ENCODE results near the gene SPATA31A5. TPM values are rescaled to one million over a fixed set of nuclear protein-coding genes. Genes with fewer than 3 reads are reported as not detected.
"Not testable (repeated sequence)": the region's sequence is repeated elsewhere in the genome, so short reads cannot be mapped to it uniquely, and the experiment has no call there.

Gene SPATA31A5
- total RNA-seq (not detected), polyA plus RNA-seq (ENCODE audit: insufficient read depth, low read depth, low replicate concordance) (not detected)
- long read RNA-seq, donor 1 = 0 reads
- long read RNA-seq, donor 2 = 0 reads
- long read RNA-seq, donor 3 = 0 reads
- long read RNA-seq, donor 4 = 0 reads
- long read RNA-seq, donor 5 = 0 reads
- long read RNA-seq, donor 6 = 0 reads
- long read RNA-seq, donor 7 = 0 reads
- long read RNA-seq, donor 8 = 0 reads
- long read RNA-seq, donor 9 = 0 reads
- long read RNA-seq, donor 10 = 0 reads

DNA sequence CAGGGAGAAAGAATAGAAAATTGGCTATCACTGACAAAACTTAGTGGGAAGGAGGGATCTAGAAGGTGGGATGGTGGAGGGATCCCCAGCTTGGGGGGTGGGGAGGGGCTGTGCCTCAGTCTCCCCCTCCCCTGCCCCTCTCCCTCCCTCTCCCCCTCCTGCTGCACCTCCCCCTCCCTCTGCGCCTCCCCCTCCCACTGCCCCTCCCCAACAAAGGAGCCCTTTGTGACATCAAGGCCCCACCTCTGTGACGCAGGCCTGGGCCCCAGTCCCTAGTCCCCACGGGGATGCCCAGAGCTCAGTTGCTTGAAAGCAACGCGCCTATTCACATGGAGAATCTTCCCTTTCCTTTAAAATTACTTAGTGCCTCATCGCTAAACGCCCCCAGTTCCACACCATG lies at the start of gene SPATA31A5:
TSS of gene SPATA31A5 (plus strand) at position 301 of the 400 bp plus-strand sequence. CDS start at position 330, 29 bp downstream.
- H3K36me3 ChIP-seq (ENCODE audit: control insufficient read depth in 2 of 3, insufficient read depth in 3 of 3, low read length in 3 of 3); H3K9ac ChIP-seq (ENCODE audit: low read length in 3 of 3); H3K4me1 ChIP-seq (ENCODE audit: control insufficient read depth in 2 of 3, insufficient read depth in 2 of 3, low read depth in 1 of 3, low read length in 3 of 3); FAIRE-seq; H3K27me3 ChIP-seq (ENCODE audit: control insufficient read depth, insufficient read depth, low read length); H3K27ac ChIP-seq (ENCODE audit: low read depth in 2 of 2, low read length in 2 of 2); intact Hi-C loops (cut with DNase I); H3K4me3 ChIP-seq (ENCODE audit: low read length in 3 of 3); H3K9me3 ChIP-seq (ENCODE audit: control insufficient read depth in 2 of 3, insufficient read depth in 1 of 3, low read length in 3 of 3); DNase-seq: not testable (repeated sequence)

DNA sequence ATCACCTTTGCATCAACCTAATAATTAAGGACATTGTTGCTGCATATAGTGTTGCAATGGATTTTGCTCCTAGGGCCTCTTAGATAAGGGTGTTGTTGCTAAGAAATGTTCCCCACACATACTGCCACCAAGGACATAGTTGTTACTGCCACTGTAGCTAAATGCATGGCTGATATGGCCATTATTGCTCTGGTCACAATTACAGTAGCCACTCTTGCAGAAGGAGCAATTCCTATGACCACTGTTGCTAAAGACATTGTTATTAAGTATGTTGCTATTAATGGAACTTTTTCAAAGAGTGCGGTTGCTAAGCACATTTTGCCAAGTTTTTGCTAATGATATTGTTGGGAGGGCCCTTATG lies 48.8 kb downstream of the SPATA31A5 start:
- DNase-seq; H3K4me1 ChIP-seq (ENCODE audit: control insufficient read depth in 2 of 3, insufficient read depth in 2 of 3, low read depth in 1 of 3, low read length in 3 of 3); H3K27me3 ChIP-seq (ENCODE audit: control insufficient read depth, insufficient read depth, low read length); H3K27ac ChIP-seq (ENCODE audit: low read depth in 2 of 2, low read length in 2 of 2); FAIRE-seq; H3K4me3 ChIP-seq (ENCODE audit: low read length in 3 of 3); H3K9me3 ChIP-seq (ENCODE audit: control insufficient read depth in 2 of 3, insufficient read depth in 1 of 3, low read length in 3 of 3); H3K9ac ChIP-seq (ENCODE audit: low read length in 3 of 3); intact Hi-C loops (cut with DNase I); H3K36me3 ChIP-seq (ENCODE audit: control insufficient read depth in 2 of 3, insufficient read depth in 3 of 3, low read length in 3 of 3): not testable (repeated sequence)

DNA sequence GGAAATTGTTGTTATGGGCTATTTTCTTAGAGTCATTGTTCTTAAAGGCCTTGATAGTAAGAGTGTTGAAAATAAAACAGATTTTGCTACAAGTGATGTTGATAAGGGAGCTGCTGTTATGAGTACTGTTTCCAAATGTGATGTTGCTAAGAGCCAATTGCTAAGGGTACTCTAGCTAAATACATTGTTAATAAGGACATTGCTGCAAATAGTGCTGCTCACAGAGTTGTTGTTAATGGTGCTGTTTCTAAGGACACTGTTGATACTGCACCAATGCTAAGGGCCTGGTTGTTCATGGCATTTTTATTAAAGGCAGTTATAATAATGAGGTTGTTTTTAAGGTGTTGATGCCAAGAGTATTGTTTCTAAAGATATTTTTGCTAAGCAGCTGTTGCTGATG lies 52.2 kb downstream of the SPATA31A5 start:
- H3K27ac ChIP-seq (ENCODE audit: low read depth in 2 of 2, low read length in 2 of 2); H3K9me3 ChIP-seq (ENCODE audit: control insufficient read depth in 2 of 3, insufficient read depth in 1 of 3, low read length in 3 of 3); H3K4me3 ChIP-seq (ENCODE audit: low read length in 3 of 3); H3K4me1 ChIP-seq (ENCODE audit: control insufficient read depth in 2 of 3, insufficient read depth in 2 of 3, low read depth in 1 of 3, low read length in 3 of 3); H3K9ac ChIP-seq (ENCODE audit: low read length in 3 of 3); DNase-seq; H3K27me3 ChIP-seq (ENCODE audit: control insufficient read depth, insufficient read depth, low read length); FAIRE-seq; intact Hi-C loops (cut with DNase I); H3K36me3 ChIP-seq (ENCODE audit: control insufficient read depth in 2 of 3, insufficient read depth in 3 of 3, low read length in 3 of 3): not testable (repeated sequence)
